HCT116 (cell line): ENCODE data around the gene MAP3K3. TPM values are rescaled to one million over a fixed set of nuclear protein-coding genes. Genes with fewer than 3 reads are reported as not detected.

Experiments
- ATAC-seq: fragments of 200-7000 bp; cut with Tn5 transposase; 2 replicates; pipeline ENCODE4 v1.9.1; 2020; ENCODE audit warnings: mild to moderate bottlenecking, moderate library complexity
- BruUV-seq: library from RNA; stranded (reverse); fragments of 400-500 nt; replicated peaks from 2 replicates; lab custom pipeline; 2021; lab: Mats Ljungman, UMichigan
- CTCF ChIA-PET: fragments of 300-600 bp; sonication (Branson Sonifier 250); formaldehyde crosslinking; loops from one replicate; lab custom pipeline; 2021; ENCODE audit warnings: antibody characterized with exemption; lab: Charles Lee
- POLR2A ChIA-PET: fragments of 300-600, 350-600 bp; sonication (Branson Sonifier 250); formaldehyde crosslinking; loops from one replicate; lab custom pipeline; 2021; ENCODE audit warnings: antibody characterized with exemption; lab: Charles Lee
- RAD21 ChIA-PET, 2 experiments: fragments of 300-600 bp; sonication (Branson Sonifier 250); formaldehyde crosslinking; loops; one replicate each; lab custom pipeline; 2023; ENCODE audit warnings: low total read pairs in 2 of 2; ENCODE audit not compliant: uncharacterized antibody in 2 of 2, unreplicated experiment in 2 of 2, low non-redundant PET in 1 of 2; lab: Charles Lee
- DNase-seq: peaks from one replicate; pipeline ENCODE4 v3.0.0-alpha.2; 2010; ENCODE audit warnings: low read depth, low spot score
- H2AFZ ChIP-seq: fragments of 200-600 bp; shearing (Covaris generic), sonication (generic); 2 replicates; pipeline ENCODE4 v1.6.1; 2017; ENCODE audit warnings: low read depth, mixed run types, mixed read lengths, antibody characterized with exemption, low read length; ENCODE audit not compliant: poor library complexity, severe bottlenecking
- H3K27ac ChIP-seq: 2 replicates; pipeline ENCODE4 v1.5.1; 2012; ENCODE audit warnings: low read depth, low read length
- H3K27me3 ChIP-seq: fragments of 200-600 bp; sonication (generic); 2 replicates; pipeline ENCODE4 v1.6.1; 2016; ENCODE audit warnings: mixed run types, low read length, mixed read lengths; ENCODE audit not compliant: insufficient read depth
- H3K36me3 ChIP-seq, 2 experiments: fragments of 200-500 bp in 1 of 2; fragments of 200-600 bp in 1 of 2; sonication (Bioruptor generic) in 1 of 2; sonication (generic) in 1 of 2; 2 replicates each; pipeline versions ENCODE4 v1.5.1 to v1.6.1; 2014 to 2016; ENCODE audit warnings: low read length in 2 of 2, inconsistent platforms in 1 of 2, mixed read lengths in 1 of 2, mixed run types in 1 of 2; ENCODE audit not compliant: insufficient read depth in 2 of 2, control insufficient read depth in 1 of 2
- H3K4me1 ChIP-seq, 2 experiments: fragments of 200-600 bp in 1 of 2; sonication (generic) in 1 of 2; 2 replicates each; pipeline versions ENCODE4 v1.5.1 to v1.6.1; 2012 to 2017; ENCODE audit warnings: low read length in 2 of 2, inconsistent platforms in 1 of 2, mild to moderate bottlenecking in 1 of 2, mixed read lengths in 1 of 2, mixed run types in 1 of 2, moderate library complexity in 1 of 2; ENCODE audit not compliant: insufficient read depth in 2 of 2, control insufficient read depth in 1 of 2
- H3K4me2 ChIP-seq: fragments of 200-600 bp; sonication (generic); 2 replicates; pipeline ENCODE4 v1.6.1; 2017; ENCODE audit warnings: mixed run types, low read length, mixed read lengths
- H3K4me3 ChIP-seq, 2 experiments: fragments of 200-600 bp in 1 of 2; sonication (generic) in 1 of 2; replicated peaks in 1 of 2; 2 replicates each; pipeline ENCODE4 v1.5.1; 2011 to 2016; ENCODE audit warnings: low read length in 2 of 2, control low read depth in 1 of 2, low read depth in 1 of 2, mild to moderate bottlenecking in 1 of 2, mixed read lengths in 1 of 2, mixed run types in 1 of 2
- H3K79me2 ChIP-seq: fragments of 200-600 bp; sonication (generic); 2 replicates; pipeline ENCODE4 v1.6.1; 2017; ENCODE audit warnings: mild to moderate bottlenecking, mixed run types, low read length, moderate library complexity, mixed read lengths; ENCODE audit not compliant: insufficient read depth
- H3K9ac ChIP-seq: fragments of 200-600 bp; sonication (generic); 2 replicates; pipeline ENCODE4 v1.6.1; 2016; ENCODE audit warnings: low read length, mixed read lengths
- H3K9me2 ChIP-seq: fragments of 200-600 bp; sonication (generic), shearing (Covaris generic); 2 replicates; pipeline ENCODE4 v1.6.1; 2017; ENCODE audit warnings: mixed run types, mild to moderate bottlenecking, moderate library complexity; ENCODE audit not compliant: insufficient read depth
- H3K9me3 ChIP-seq, 2 experiments: fragments of 200-500 bp in 1 of 2; fragments of 200-600 bp in 1 of 2; sonication (Bioruptor generic) in 1 of 2; sonication (generic) in 1 of 2; 2 replicates each; pipeline ENCODE4 v1.6.1; 2014 to 2017; ENCODE audit warnings: low read length in 2 of 2, mixed read lengths in 2 of 2, inconsistent platforms in 1 of 2, low read depth in 1 of 2, mild to moderate bottlenecking in 1 of 2, mixed run types in 1 of 2, moderate library complexity in 1 of 2; ENCODE audit not compliant: control insufficient read depth in 1 of 2, insufficient read depth in 1 of 2
- H4K20me1 ChIP-seq: fragments of 200-600 bp; sonication (generic), shearing (Covaris generic); 2 replicates; pipeline ENCODE4 v1.6.1; 2017; ENCODE audit warnings: mixed run types, mild to moderate bottlenecking, moderate library complexity; ENCODE audit not compliant: insufficient read depth
- CBX3 ChIP-seq: IDR thresholded peaks from 2 replicates; pipeline ENCODE4 v1.6.1; 2012; ENCODE audit warnings: low read depth
- FOSL1 ChIP-seq: IDR thresholded peaks from 2 replicates; pipeline ENCODE4 v1.6.1; 2012; ENCODE audit warnings: low read depth
- POLR2A ChIP-seq: IDR thresholded peaks from 2 replicates; pipeline ENCODE4 v1.7.0; 2011; ENCODE audit warnings: borderline replicate concordance; ENCODE audit not compliant: insufficient read depth, insufficient read length; ENCODE audit errors: extremely low read depth
- POLR2AphosphoS5 ChIP-seq: IDR thresholded peaks from 2 replicates; pipeline ENCODE4 v1.6.1; 2011; ENCODE audit warnings: mild to moderate bottlenecking, low read depth, low read length, moderate library complexity
- SIN3A ChIP-seq: IDR thresholded peaks from 2 replicates; pipeline ENCODE4 v1.6.1; 2012; ENCODE audit warnings: low read depth
- SRF ChIP-seq: IDR thresholded peaks from 2 replicates; pipeline ENCODE4 v1.6.1; 2012; ENCODE audit warnings: low read depth
- YY1 ChIP-seq: IDR thresholded peaks from 2 replicates; pipeline ENCODE4 v1.6.1; 2011; ENCODE audit warnings: low read length, low read depth, moderate library complexity, mild to moderate bottlenecking; ENCODE audit not compliant: insufficient replicate concordance; ENCODE audit errors: extremely low read depth
- intact Hi-C: fragments of 100-400 bp; cut with micrococcal nuclease; formaldehyde crosslinking; loops from 2 replicates; pipeline ENCODE4 v1.10.0; 2022
- total RNA-seq: library from RNA; stranded (reverse); gene quantifications from one replicate; pipeline ENCODE4 v1.2.1, GENCODE V29; 2021; ENCODE audit not compliant: unreplicated experiment
- TF ChIP-seq, protein P1 (sequence below), 3 experiments: fragments of 200-600 bp in 1 of 3; sonication (generic) in 1 of 3; IDR thresholded peaks in 2 of 3; conservative IDR thresholded peaks in 1 of 3; 2 replicates each; pipeline ENCODE4 v1.5.1; 2012 to 2017; ENCODE audit warnings: low read depth in 2 of 3, low read length in 2 of 3, antibody characterized with exemption in 1 of 3, borderline replicate concordance in 1 of 3, control low read depth in 1 of 3, mild to moderate bottlenecking in 1 of 3, mixed read lengths in 1 of 3, mixed run types in 1 of 3, moderate library complexity in 1 of 3; ENCODE audit not compliant: insufficient read depth in 1 of 3
- TF ChIP-seq, protein P2 (sequence below): IDR thresholded peaks from 2 replicates; pipeline ENCODE4 v1.6.1; 2012
- TF ChIP-seq, protein P3 (sequence below): IDR thresholded peaks from 2 replicates; pipeline ENCODE4 v1.6.1; 2012

The MAP3K3 gene
- total RNA-seq, 1 experiment from 2014 or later = 18.5 TPM

DNA sequence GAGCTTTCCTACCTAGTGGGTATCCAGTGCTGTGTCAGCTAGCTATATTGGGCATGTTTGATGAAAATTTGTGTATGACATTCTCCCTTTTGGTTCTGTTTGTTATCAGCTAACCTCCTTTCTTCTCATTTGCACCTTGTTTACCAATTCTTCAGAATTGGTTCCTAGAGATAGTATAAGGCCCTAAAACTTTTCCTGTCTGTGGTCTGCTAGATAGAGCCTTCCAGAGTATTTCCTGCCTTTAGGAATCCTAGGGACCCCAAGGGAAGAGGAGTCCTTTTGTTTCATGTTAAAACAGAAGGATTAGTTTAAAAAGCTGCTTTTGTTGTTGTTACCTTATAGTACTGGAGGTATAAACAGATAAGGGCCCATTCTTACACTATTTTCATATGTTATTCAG is 11.5 kb downstream of the MAP3K3 start (continued):
- TF ChIP-seq, protein P1, sequence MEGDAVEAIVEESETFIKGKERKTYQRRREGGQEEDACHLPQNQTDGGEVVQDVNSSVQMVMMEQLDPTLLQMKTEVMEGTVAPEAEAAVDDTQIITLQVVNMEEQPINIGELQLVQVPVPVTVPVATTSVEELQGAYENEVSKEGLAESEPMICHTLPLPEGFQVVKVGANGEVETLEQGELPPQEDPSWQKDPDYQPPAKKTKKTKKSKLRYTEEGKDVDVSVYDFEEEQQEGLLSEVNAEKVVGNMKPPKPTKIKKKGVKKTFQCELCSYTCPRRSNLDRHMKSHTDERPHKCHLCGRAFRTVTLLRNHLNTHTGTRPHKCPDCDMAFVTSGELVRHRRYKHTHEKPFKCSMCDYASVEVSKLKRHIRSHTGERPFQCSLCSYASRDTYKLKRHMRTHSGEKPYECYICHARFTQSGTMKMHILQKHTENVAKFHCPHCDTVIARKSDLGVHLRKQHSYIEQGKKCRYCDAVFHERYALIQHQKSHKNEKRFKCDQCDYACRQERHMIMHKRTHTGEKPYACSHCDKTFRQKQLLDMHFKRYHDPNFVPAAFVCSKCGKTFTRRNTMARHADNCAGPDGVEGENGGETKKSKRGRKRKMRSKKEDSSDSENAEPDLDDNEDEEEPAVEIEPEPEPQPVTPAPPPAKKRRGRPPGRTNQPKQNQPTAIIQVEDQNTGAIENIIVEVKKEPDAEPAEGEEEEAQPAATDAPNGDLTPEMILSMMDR (IDR thresholded peaks at IDR 0.05 in 2 of 3, conservative IDR thresholded peaks at IDR 0.05 in 1 of 3; ENCODE audit: borderline replicate concordance in 1 of 3, insufficient read depth in 1 of 3, low read depth in 2 of 3, low read length in 2 of 3) = no peak
- no peak for TF ChIP-seq YY1

DNA sequence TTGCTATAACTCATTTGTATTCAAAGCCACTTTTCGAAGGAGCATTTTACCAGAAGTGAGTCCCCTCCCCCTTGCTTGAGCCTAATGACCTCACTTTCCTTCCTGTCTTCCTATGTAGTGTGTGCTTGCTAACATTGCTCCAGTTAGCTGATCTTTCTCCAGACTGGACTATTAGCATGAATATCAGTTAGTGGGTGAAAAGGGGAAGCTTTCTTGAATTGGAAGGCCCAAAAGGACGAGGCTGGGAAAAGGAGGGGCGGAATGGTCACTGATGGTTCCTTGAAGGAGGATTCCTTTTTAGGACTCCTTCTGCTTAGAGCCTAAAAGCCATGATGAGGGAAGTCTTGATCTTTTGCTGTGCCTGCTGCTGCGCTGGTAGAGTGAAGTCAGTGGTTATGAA is 11.9 kb downstream of the MAP3K3 start:
- POLR2A ChIA-PET = no interaction called here
- DNase-seq = no peak
- Histone ChIP-seq H3K36me3 (no peaks in the 10 kb centered on the region), H3K79me2 (no peaks in the 10 kb centered on the region), H3K4me2 (no peak overlapping the region), H2AFZ (no peak overlapping the region), H3K9me3 (no peaks in the 10 kb centered on the region), H4K20me1 (no peaks in the 10 kb centered on the region), H3K9me2 (no peaks in the 10 kb centered on the region), H3K4me1 (no peaks in the 10 kb centered on the region), H3K4me3 (no peak overlapping the region), H3K9ac (no peak overlapping the region), H3K27me3 (no peaks in the 10 kb centered on the region), H3K27ac (no peak overlapping the region)
- TF ChIP-seq SRF = no peak
- TF ChIP-seq, protein P1 (IDR thresholded peaks at IDR 0.05 in 2 of 3, conservative IDR thresholded peaks at IDR 0.05 in 1 of 3; ENCODE audit: borderline replicate concordance in 1 of 3, insufficient read depth in 1 of 3, low read depth in 2 of 3, low read length in 2 of 3) = no peak
- TF ChIP-seq SIN3A = no peak
- TF ChIP-seq, protein P2, sequence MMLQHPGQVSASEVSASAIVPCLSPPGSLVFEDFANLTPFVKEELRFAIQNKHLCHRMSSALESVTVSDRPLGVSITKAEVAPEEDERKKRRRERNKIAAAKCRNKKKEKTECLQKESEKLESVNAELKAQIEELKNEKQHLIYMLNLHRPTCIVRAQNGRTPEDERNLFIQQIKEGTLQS = no peak
- no peak for TF ChIP-seq FOSL1
- TF ChIP-seq POLR2AphosphoS5 = no peak
- no peak for TF ChIP-seq POLR2A
- TF ChIP-seq, protein P3, sequence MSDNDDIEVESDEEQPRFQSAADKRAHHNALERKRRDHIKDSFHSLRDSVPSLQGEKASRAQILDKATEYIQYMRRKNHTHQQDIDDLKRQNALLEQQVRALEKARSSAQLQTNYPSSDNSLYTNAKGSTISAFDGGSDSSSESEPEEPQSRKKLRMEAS = no peak
- no peak for TF ChIP-seq CBX3
- no TSS peak for BruUV-seq
- RAD21 ChIA-PET = no interaction called here
- ATAC-seq = no peak
- CTCF ChIA-PET = interaction anchor here (1.1 to 2.5 kb wide), 2 partner anchors 22 to 209 kb away, joined by 4 to 8 read pairs; no protein-coding TSS in a partner anchor
- intact Hi-C loops = no loop called here
